Prostate gland (tissue), 2 donors: Measurements from ENCODE around the gene PRR15L. TPM values are rescaled to one million over a fixed set of nuclear protein-coding genes. Genes with fewer than 3 reads are reported as not detected.
"Not testable (repeated sequence)": the region's sequence is repeated elsewhere in the genome, so short reads cannot be mapped to it uniquely, and the experiment has no call there.

Source experiments
- DNase-seq: peaks from one replicate; pipeline ENCODE4 v3.0.0-alpha.2; 2019; ENCODE audit warnings: low spot score
- H3K27ac ChIP-seq, 2 donors: fragments of 200-600 bp; sonication (generic); 2 replicates each; pipeline ENCODE4 v1.5.1; 2017 to 2019
- H3K27me3 ChIP-seq: fragments of 200-600 bp; sonication (generic); replicated peaks from 2 replicates; pipeline ENCODE4 v1.5.1; 2019; ENCODE audit not compliant: insufficient read depth
- H3K36me3 ChIP-seq, 2 donors: fragments of 200-600 bp; sonication (generic); 1 replicate in 1 of 2; 2 replicates in 1 of 2; pipeline versions ENCODE4 v1.5.1 to v1.8.1; 2017 to 2019
- H3K4me1 ChIP-seq: fragments of 200-600 bp; sonication (generic); replicated peaks from 2 replicates; pipeline ENCODE4 v1.5.1; 2019
- H3K4me3 ChIP-seq, 2 donors: fragments of 200-600 bp; sonication (generic); 2 replicates each; pipeline ENCODE4 v1.5.1; 2017 to 2019
- H3K9me3 ChIP-seq: fragments of 200-600 bp; sonication (generic); 2 replicates; pipeline ENCODE4 v1.5.1; 2017
- CTCF ChIP-seq, 4 experiments: fragments of 200-600 bp in 2 of 4; fragments of 450-650 bp in 2 of 4; sonication (generic) in 2 of 4; IDR thresholded peaks; 1 replicate in 3 of 4; 2 replicates in 1 of 4; pipeline ENCODE4 v1.5.1; 2016 to 2019; ENCODE audit warnings: antibody characterized with exemption in 4 of 4, mild to moderate bottlenecking in 2 of 4, moderate library complexity in 2 of 4
- POLR2A ChIP-seq: fragments of 450-650 bp; IDR thresholded peaks from one replicate; pipeline ENCODE4 v1.6.1; 2016; ENCODE audit warnings: antibody characterized with exemption, mild to moderate bottlenecking
- POLR2AphosphoS5 ChIP-seq: sonication (generic); formaldehyde crosslinking; IDR thresholded peaks from one replicate; pipeline ENCODE4 v1.6.1; 2017; ENCODE audit warnings: antibody characterized with exemption
- WGBS: methylation state at CpG from one replicate; pipeline ENCODE4 v1.1.5; 2018; 5-methylcytosine and 5-hydroxymethylcytosine counted together
- intact Hi-C: fragments of 100-400 bp; cut with DNase I; formaldehyde crosslinking; loops from one replicate; pipeline ENCODE4 v1.14.2; 2022
- total RNA-seq, 2 donors: library from RNA; depleted of rRNA; stranded (reverse); fragments of >200 nt; gene quantifications; one replicate each; pipeline ENCODE4 v1.1.0, GENCODE V29; 2016

Gene PRR15L
- total RNA-seq, 2 donors from 2014 or later: 19.9 to 59.7 TPM

GRCh38 chr17:48002916-48003416, 45.3 kb upstream of the PRR15L start:
- Histone ChIP-seq H3K4me3 (no peak overlapping the region), H3K9me3 (no peaks in the 10 kb centered on the region), H3K27ac (no peak overlapping the region), H3K27me3 (no peaks in the 10 kb centered on the region), H3K36me3 (no peaks in the 10 kb centered on the region), H3K4me1 (no peaks in the 10 kb centered on the region)
- TF ChIP-seq CTCF (IDR thresholded peaks at IDR 0.05): no peak
- TF ChIP-seq POLR2A: no peak
- TF ChIP-seq POLR2AphosphoS5: no peak
- 58% methylated on average over 7 of the region's 7 CpGs for WGBS
- no peak for DNase-seq
- intact Hi-C loops: no loop called here

- Histone ChIP-seq H3K4me1 (no peaks in the 10 kb centered on the region), H3K27me3 (no peaks in the 10 kb centered on the region), H3K27ac (peak overlapping the region in 1 of 2 donors; percentile 8), H3K9me3 (no peaks in the 10 kb centered on the region), H3K4me3 (no peak overlapping the region), H3K36me3 (no peaks in the 10 kb centered on the region)
- WGBS: 55% methylated on average over 4 of the region's 4 CpGs
- DNase-seq: no peak
- intact Hi-C loops: no loop called here
- TF ChIP-seq POLR2A (no peak), CTCF (IDR thresholded peaks at IDR 0.05) (no peak), POLR2AphosphoS5 (peak; percentile 36)
These were observed 44.7 kb upstream of the PRR15L start for GRCh38 chr17:48002266-48002915.

DNA sequence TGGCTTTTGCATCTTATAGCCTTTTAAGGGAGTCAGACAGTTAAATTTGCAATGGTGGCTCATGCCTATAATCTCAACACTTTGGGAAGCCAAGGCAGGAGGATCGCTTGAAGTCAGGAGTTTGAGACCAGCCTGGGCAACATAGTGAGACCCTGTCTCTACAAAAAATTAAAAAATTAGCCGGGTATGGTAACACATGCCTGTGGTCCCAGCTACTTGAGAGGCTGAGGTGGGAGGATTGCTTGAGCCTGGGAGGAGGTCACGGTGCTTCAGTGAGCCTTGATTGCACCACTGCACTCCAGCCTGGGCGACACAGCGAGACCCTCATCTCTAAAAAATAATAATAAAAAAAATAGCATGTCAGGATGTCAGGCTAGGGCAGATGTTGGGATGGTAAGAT, 44.0 kb upstream of the PRR15L start:
- H3K4me1 ChIP-seq, DNase-seq, H3K4me3 ChIP-seq, H3K27ac ChIP-seq, H3K27me3 ChIP-seq, intact Hi-C loops, H3K36me3 ChIP-seq, H3K9me3 ChIP-seq: not testable (repeated sequence)
- WGBS: 95% methylated on average over 5 of the region's 5 CpGs

GRCh38 chr17:48001197-48001596, 43.5 kb upstream of the PRR15L start:
- Histone ChIP-seq H3K4me1 (no peaks in the 10 kb centered on the region), H3K27me3 (no peaks in the 10 kb centered on the region), H3K9me3 (no peaks in the 10 kb centered on the region), H3K27ac (no peak overlapping the region), H3K4me3 (no peak overlapping the region), H3K36me3 (no peaks in the 10 kb centered on the region)
- TF ChIP-seq POLR2A (no peak), CTCF (IDR thresholded peaks at IDR 0.05) (no peak), POLR2AphosphoS5 (no peak)
- WGBS: 85% methylated on average over 1 of the region's 1 CpG
- no peak for DNase-seq
- intact Hi-C loops: no loop called here

GRCh38 chr17:47999582-47999981, 41.9 kb upstream of the PRR15L start:
- no peak for DNase-seq
- 40% methylated on average over 4 of the region's 4 CpGs for WGBS
- intact Hi-C loops: no loop called here
- no peak for TF ChIP-seq CTCF (IDR thresholded peaks at IDR 0.05)
- no peak for TF ChIP-seq POLR2A
- no peak for TF ChIP-seq POLR2AphosphoS5
- Histone ChIP-seq H3K4me3 (no peak overlapping the region), H3K27me3 (no peaks in the 10 kb centered on the region), H3K27ac (no peak overlapping the region), H3K9me3 (no peaks in the 10 kb centered on the region), H3K36me3 (no peaks in the 10 kb centered on the region), H3K4me1 (no peaks in the 10 kb centered on the region)
